Muscle layer of colon (tissue), 2 donors: ENCODE measurements around the gene TLR10.
A peak's percentile ranks its signal among the peaks of the same experiment; 100 is the strongest.

Experiments used
- H3K27ac ChIP-seq: one replicate; pipeline ENCODE4 v1.7.0; 2013; ENCODE audit warnings: low read depth, mild to moderate bottlenecking, low read length, moderate library complexity
- H3K27me3 ChIP-seq, 2 donors: one replicate each; pipeline ENCODE4 v1.7.0; 2013; ENCODE audit warnings: low read length in 2 of 2, mild to moderate bottlenecking in 2 of 2; ENCODE audit not compliant: insufficient read depth in 2 of 2, control insufficient read depth in 1 of 2
- H3K36me3 ChIP-seq: one replicate; pipeline ENCODE4 v1.7.0; 2013; ENCODE audit warnings: mild to moderate bottlenecking, low read length; ENCODE audit not compliant: insufficient read depth
- H3K4me1 ChIP-seq: one replicate; pipeline ENCODE4 v1.7.0; 2013; ENCODE audit warnings: mild to moderate bottlenecking, low read length; ENCODE audit not compliant: insufficient read depth
- H3K4me3 ChIP-seq, 2 donors: one replicate each; pipeline ENCODE4 v1.7.0; 2013; ENCODE audit warnings: low read length in 2 of 2, low read depth in 1 of 2, mild to moderate bottlenecking in 1 of 2, moderate library complexity in 1 of 2
- H3K9ac ChIP-seq: one replicate; pipeline ENCODE4 v1.7.0; 2013; ENCODE audit warnings: low read length
- H3K9me3 ChIP-seq: one replicate; pipeline ENCODE4 v1.7.0; 2013; ENCODE audit warnings: mild to moderate bottlenecking, low read length
- donor health status: abdominal sarcoma.
- donor health status: Adenocarcinoma of cecum.

TLR10 gene

DNA sequence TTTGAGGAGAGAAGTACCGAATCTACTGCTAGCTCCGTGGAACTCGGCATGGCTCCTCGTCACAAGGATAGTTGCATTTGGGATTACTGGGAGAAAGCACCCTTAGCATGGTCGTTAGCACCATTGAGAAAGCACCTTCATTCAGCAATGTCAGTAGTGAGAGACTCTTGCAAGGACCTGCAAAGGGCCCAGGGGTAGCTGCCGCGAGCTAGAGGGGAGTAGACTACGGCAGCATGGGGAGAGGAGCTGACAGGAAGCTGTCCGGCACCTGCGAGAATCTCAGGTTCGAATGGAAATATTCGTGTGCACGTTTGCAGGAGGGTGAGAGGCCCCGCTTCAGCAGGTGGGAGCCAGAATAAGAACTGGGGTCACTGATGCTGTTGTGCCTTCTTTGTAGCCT is 20.2 kb downstream of the TLR10 start:
- Histone ChIP-seq H3K27me3 (no peaks in the 10 kb centered on the region), H3K27ac (no peak overlapping the region), H3K9ac (no peak overlapping the region), H3K36me3 (no peaks in the 10 kb centered on the region), H3K4me1 (peaks cover 5% of the 10 kb centered on the region), H3K9me3 (no peaks in the 10 kb centered on the region), H3K4me3 (no peak overlapping the region)

DNA sequence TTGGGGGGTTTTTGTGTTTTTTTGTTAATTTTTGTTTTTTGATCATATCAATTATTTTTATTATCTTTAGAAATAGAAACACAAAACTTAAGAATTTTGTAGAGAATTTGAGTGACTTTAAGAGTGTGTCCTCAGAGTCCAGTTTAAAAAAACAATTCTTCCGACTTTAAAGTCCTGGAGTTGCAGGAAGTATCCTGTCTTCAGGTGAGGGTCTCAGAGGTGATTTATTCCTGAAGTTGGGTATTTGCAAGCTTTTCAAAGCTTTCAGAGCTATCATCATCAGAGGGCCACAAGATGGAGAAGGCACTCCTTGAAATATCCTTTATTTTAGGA is 23.0 kb downstream of the TLR10 start:
- Histone ChIP-seq H3K4me3 (no peak overlapping the region), H3K27ac (no peak overlapping the region), H3K27me3 (no peaks in the 10 kb centered on the region), H3K9me3 (no peaks in the 10 kb centered on the region), H3K9ac (no peak overlapping the region), H3K36me3 (no peaks in the 10 kb centered on the region), H3K4me1 (peaks cover 5% of the 10 kb centered on the region)

DNA sequence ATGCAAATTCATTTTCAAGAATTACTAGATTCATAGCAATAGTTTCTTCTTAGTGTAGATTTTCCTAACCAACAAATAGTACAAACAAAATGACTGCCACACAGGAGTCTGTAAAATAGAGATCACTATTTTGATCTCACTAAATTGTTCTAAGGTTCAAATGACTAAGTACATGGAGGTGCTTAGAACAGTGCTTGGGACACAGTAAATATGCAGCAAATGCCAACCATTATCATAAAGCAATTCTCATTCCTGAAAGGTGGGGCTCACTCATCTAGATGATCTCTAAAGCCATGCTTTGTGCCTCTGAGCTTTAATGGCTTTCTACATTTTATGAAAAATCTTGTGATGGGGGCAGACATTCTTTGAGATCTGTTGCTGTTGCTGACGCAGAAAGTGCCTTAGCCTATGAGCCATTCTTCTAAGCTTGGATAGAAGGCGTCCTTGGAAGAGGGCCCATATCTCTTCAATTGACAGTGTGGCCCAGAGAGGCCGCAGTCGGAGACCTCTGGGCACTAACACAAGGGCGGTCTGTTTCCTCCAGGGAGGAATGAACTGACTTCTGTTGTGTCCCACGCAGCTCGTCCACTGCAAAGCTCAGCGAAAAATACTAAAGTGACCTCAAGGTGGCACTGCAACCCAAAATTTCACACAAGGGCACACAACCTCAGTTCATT is 23.5 kb downstream of the TLR10 start:
- Histone ChIP-seq H3K27ac (no peak overlapping the region), H3K9me3 (no peaks in the 10 kb centered on the region), H3K4me1 (peaks cover 5% of the 10 kb centered on the region), H3K4me3 (no peak overlapping the region), H3K27me3 (no peaks in the 10 kb centered on the region), H3K36me3 (no peaks in the 10 kb centered on the region), H3K9ac (no peak overlapping the region)

DNA sequence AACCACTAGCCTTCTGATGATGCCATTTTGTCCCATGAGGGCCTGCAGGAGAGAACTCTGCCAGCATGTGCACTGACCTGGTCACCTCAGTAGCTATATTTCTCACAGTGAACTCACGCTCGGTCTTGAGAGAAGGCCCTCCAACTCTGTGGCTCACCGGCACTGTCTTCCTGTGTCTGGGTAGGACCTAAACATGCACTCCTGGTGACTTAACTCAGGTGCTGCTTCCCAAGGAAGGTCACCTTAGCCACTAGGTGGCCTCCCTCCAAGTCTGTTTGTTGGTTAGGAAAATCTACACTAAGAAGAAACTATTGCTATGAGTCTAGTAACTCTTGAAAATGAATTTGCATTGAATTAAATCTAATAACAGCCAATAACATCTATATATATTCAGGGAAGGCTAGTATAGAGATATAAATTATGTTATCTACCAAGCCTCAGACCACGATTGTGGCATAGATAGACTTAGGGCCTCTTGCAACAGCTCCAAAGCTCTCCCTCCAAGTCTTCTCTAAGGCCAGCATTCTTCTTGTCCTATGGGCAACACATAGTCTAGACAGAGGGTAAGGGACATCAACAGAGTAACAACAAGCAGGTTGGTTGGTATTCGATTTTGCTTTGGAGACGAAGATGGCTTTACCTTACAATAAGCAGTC is 24.7 kb downstream of the TLR10 start:
- Histone ChIP-seq H3K9ac (no peak overlapping the region), H3K9me3 (no peaks in the 10 kb centered on the region), H3K4me1 (peaks cover 12% of the 10 kb centered on the region), H3K27ac (no peak overlapping the region), H3K36me3 (no peaks in the 10 kb centered on the region), H3K4me3 (no peak overlapping the region), H3K27me3 (no peaks in the 10 kb centered on the region)

DNA sequence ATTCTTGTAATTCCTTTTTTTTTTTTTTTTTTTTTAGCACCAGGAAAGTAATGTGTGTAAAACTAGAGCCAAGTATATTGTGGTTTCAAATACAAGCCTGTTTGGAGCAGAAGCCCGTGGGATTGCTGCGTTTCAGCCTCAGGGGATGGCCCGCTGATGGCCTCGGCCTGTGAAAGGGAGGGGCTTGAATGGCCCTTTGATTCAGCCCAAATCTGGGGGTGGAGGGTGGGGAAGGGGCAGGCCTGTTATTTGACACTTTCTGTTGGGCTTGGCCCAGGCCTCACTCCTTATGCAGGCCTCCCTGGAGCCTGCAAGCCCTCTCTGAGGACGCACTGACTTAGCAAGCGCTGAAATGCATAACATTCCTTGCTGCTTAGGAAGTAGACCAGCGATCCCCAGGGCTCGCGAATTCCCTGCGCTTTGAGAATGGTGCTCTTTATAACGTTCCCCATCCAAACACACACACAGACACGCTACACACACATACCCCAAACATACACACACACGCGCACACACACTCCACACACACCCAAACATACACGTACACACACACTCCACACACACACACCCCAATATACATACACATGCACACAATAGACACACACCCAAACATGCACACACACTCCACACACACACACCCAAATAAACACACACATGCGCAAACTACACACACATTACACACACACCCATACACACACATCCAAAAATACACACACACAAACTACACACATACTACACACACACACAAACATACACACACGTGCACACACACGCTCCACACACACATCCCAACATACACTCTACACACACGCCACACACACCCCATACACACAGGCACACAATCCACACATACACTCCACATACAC is 29.6 kb downstream of the TLR10 start:
- peaks cover 13% of the 10 kb centered on the region for H3K4me1 ChIP-seq

DNA sequence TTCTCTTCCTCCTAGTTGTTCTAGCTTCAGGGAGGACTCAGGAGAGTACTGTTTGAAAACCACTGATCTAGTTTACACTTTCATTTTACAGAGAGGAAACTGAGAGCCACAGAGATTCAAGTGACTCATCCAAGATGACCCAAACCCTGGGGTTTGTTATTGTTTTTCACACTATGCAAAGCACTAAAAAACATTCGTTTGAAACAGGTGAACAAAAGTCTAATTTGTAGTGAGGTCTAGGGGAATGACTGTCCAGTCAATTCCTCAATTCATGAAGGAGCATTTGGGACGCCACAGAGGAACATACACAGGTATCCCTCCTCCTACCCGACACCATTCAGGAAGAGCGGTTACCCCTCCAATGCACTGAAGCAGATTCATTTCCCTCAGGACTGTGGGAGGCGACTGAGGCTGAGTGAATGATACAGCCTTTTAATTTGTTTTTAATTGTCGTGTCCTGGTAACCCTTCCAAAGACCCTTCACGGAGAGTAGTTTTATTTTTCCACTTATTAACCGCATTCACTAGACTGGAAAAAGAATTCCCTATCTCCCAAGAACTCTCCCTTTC is 30.3 kb downstream of the TLR10 start:
- Histone ChIP-seq H3K9me3 (no peaks in the 10 kb centered on the region), H3K27ac (peak overlapping the region; percentile 54), H3K36me3 (no peaks in the 10 kb centered on the region), H3K27me3 (no peaks in the 10 kb centered on the region), H3K4me3 (no peak overlapping the region), H3K4me1 (peaks cover 13% of the 10 kb centered on the region), H3K9ac (no peak overlapping the region)

More for the DNA sequence above, 29.6 kb downstream of the TLR10 start:
- Histone ChIP-seq H3K9ac (no peak overlapping the region), H3K36me3 (no peaks in the 10 kb centered on the region), H3K4me3 (peak overlapping the region in 1 of 2 donors; percentile 34), H3K27me3 (no peaks in the 10 kb centered on the region), H3K27ac (peak overlapping the region; percentile 54), H3K9me3 (no peaks in the 10 kb centered on the region)

DNA sequence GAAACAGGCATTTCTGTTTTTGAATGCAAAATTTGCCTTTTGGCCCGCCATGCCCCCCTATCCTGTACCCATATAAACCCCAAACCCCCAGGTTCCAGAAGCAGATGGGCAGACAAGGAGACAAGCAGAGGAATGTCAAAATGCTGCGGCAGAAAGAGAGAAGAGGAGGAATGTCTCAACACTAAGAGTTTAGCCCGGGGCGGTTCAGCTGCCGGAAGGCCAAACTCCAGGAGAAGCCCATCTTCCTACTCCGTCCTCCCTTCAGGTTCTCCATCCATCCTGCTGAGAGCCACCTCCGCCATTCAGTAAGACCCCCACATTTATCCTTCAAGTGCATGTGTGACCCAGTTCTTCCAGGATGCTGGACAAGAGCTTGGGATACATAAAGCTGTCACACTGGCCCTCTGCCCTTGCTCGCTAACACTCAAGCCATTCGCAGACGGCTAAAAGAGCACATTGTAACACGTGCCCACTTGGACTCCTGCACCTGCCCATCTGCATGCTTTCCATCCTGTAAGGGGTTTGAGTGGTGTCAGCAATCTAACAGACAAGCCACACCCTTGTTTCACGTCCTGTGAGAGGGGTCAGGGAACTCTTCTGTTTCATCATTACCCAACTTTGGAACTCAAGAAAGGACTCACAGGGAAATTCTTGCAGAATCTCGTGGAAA is 31.3 kb downstream of the TLR10 start:
- Histone ChIP-seq H3K4me1 (peaks cover 13% of the 10 kb centered on the region), H3K36me3 (no peaks in the 10 kb centered on the region), H3K27me3 (no peaks in the 10 kb centered on the region), H3K9me3 (no peaks in the 10 kb centered on the region), H3K4me3 (no peak overlapping the region), H3K27ac (no peak overlapping the region), H3K9ac (no peak overlapping the region)

DNA sequence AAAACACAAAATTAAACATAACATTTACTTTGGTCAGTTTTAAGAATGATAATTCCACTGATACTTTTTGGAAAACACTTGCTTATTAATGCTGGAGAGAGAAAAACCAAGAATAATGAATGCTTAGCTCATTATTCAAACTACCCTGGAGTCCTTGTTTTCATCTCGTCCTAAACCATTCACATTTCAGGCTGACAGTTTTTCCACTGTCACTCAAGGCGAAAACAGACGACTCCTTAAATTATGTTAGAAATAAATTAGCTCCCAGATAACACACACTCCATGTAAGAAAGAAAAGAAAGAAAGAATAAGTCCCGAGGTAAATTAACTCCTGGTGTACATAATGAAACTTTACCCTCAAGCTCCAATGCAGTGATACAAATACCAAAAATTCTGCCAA is 33.5 kb downstream of the TLR10 start:
- no peaks in the 10 kb centered on the region for H3K36me3 ChIP-seq
- no peaks in the 10 kb centered on the region for H3K27me3 ChIP-seq
- H3K27ac ChIP-seq = no peak overlapping the region
- no peak overlapping the region for H3K4me3 ChIP-seq
- peaks cover 13% of the 10 kb centered on the region for H3K4me1 ChIP-seq
- H3K9ac ChIP-seq = no peak overlapping the region
- no peaks in the 10 kb centered on the region for H3K9me3 ChIP-seq

DNA sequence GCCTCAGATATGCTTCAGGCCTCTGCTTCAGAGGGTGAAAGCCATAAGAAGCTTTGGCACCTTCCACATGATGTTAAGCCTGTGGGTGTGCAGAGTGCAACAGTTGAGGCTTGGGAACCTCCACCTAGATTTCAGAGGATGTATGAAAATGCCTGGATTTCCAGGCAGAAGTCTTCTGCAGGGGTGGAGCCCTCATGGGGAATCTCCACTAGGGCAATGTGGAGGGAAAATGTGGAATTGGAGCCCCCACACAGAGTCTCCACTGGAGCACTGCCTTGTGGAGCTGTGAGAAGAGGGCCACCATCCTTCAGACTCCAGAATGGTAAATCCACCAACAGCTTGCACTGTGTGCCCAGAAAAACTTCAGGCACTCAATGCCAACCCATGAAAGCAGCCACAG is 35.2 kb downstream of the TLR10 start:
- H3K9me3 ChIP-seq = no peaks in the 10 kb centered on the region
- no peaks in the 10 kb centered on the region for H3K36me3 ChIP-seq
- no peak overlapping the region for H3K27ac ChIP-seq

DNA sequence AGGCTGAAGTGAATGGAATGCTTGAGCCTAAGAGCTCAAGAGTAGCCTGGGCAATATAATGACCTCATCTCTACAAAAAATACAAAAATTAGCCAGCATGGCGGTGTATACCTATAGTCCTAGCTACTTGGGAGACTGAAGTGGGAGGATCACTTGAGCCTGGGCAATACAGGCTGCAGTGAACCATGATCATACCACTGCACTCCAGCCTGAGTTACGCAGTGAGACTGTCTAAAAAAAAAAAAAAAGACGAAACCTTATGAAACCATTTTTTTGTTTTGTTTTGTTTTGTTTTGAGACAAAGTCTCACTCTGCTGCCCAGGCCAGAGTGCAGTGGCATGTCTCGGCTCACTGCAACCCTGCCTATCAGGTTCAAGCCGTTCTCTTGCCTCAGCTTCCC is 36.9 kb downstream of the TLR10 start:
- Histone ChIP-seq H3K4me3 (no peak overlapping the region), H3K4me1 (no peaks in the 10 kb centered on the region), H3K36me3 (no peaks in the 10 kb centered on the region), H3K9ac (no peak overlapping the region), H3K27me3 (no peaks in the 10 kb centered on the region), H3K9me3 (no peaks in the 10 kb centered on the region), H3K27ac (no peak overlapping the region)

More for the DNA sequence above, 35.2 kb downstream of the TLR10 start:
- Histone ChIP-seq H3K4me1 (peaks cover 3% of the 10 kb centered on the region), H3K9ac (no peak overlapping the region), H3K4me3 (no peak overlapping the region), H3K27me3 (no peaks in the 10 kb centered on the region)

DNA sequence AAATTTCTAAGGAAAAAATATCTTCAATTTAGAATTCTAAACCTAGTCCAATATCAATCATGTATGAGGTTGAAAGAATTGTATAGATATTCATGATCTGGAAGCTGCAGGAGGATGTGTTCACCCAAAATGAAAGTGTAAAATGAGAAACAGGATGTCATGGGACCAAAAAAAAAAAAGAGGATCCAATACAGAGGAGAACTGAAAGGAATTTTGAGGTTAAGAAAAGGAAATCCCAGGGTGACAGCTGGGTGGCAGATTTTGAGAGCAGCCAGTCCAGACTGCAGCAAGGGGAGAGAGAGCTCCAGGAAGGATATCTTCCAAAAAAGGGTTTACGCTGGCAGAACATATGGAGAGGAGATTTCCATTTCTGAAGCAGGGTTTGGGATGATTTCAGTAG is 38.9 kb downstream of the TLR10 start:
- Histone ChIP-seq H3K27ac (no peak overlapping the region), H3K27me3 (no peaks in the 10 kb centered on the region), H3K4me3 (no peak overlapping the region), H3K9ac (no peak overlapping the region), H3K9me3 (no peaks in the 10 kb centered on the region), H3K36me3 (no peaks in the 10 kb centered on the region), H3K4me1 (no peaks in the 10 kb centered on the region)
